NCI-H1436 (cell line): ENCODE measurements around the gene NOX5.

Experiments used
- DNase-seq: peaks from one replicate; lab custom pipeline; 2025; lab: John Stamatoyannopoulos, UW

Gene NOX5

GRCh38 chr15:68991723-68992122 is 22.8 kb upstream of the NOX5 start:
- DNase-seq: no peak

- DNase-seq: no peak
These were observed 21.8 kb upstream of the NOX5 start for GRCh38 chr15:68992696-68993095.

- no peak for DNase-seq
These were observed 21.2 kb upstream of the NOX5 start for GRCh38 chr15:68993276-68993675.

- DNase-seq: no peak
These were observed 20.3 kb upstream of the NOX5 start for GRCh38 chr15:68994149-68994548.

GRCh38 chr15:68994981-68995761 is 19.3 kb upstream of the NOX5 start:
- no peak for DNase-seq

GRCh38 chr15:68997050-68997449 is 17.4 kb upstream of the NOX5 start:
- no peak for DNase-seq

- DNase-seq: no peak
These were observed 16.3 kb upstream of the NOX5 start for GRCh38 chr15:68997930-68998777.

GRCh38 chr15:68999091-68999490 is 15.4 kb upstream of the NOX5 start:
- DNase-seq: no peak

GRCh38 chr15:69000091-69000490 is 14.4 kb upstream of the NOX5 start:
- DNase-seq: no peak

- DNase-seq: no peak
These were observed 13.6 kb upstream of the NOX5 start for GRCh38 chr15:69000725-69001503.

GRCh38 chr15:69002783-69003182 is 11.7 kb upstream of the NOX5 start:
- no peak for DNase-seq

GRCh38 chr15:69004011-69004410 is 10.5 kb upstream of the NOX5 start:
- no peak for DNase-seq

GRCh38 chr15:69008056-69008455 is 6.4 kb upstream of the NOX5 start:
- no peak for DNase-seq

- DNase-seq: no peak
These were observed 5.2 kb upstream of the NOX5 start for GRCh38 chr15:69009341-69009740.

- no peak for DNase-seq
These were observed 2.9 kb upstream of the NOX5 start for GRCh38 chr15:69011641-69012040.

- DNase-seq: no peak
These were observed 1.6 kb upstream of the NOX5 start for GRCh38 chr15:69012761-69013364.

GRCh38 chr15:69013726-69014406 is 629 bp upstream of the NOX5 start:
- no peak for DNase-seq

GRCh38 chr15:69015591-69015990 is 1.1 kb downstream of the NOX5 start:
- DNase-seq: no peak

- DNase-seq: no peak
These were observed 1.6 kb downstream of the NOX5 start for GRCh38 chr15:69016021-69016595.

GRCh38 chr15:69017978-69018377 is 3.5 kb downstream of the NOX5 start:
- no peak for DNase-seq

- DNase-seq: no peak
These were observed 4.5 kb downstream of the NOX5 start for GRCh38 chr15:69018951-69019350.
